Fibroblast of villous mesenchyme (primary cell): ENCODE results near the gene ITIH3. TPM values are rescaled to one million over a fixed set of nuclear protein-coding genes. Genes with fewer than 3 reads are reported as not detected.

ENCODE experiments used
- DNase-seq: peaks from one replicate; pipeline ENCODE4 v3.0.0-alpha.2; 2010; ENCODE audit warnings: low read depth
- H3K4me3 ChIP-seq: 2 replicates; pipeline ENCODE4 v1.5.1; 2011; ENCODE audit warnings: low read depth, mild to moderate bottlenecking, low read length
- total RNA-seq: library from RNA; depleted of rRNA; stranded (reverse); fragments of >200 nt; gene quantifications from 2 replicates; pipeline ENCODE4 v1.2.3, GENCODE V29; 2012
- TF ChIP-seq, protein P1 (sequence below): IDR thresholded peaks from 2 replicates; pipeline ENCODE4 v1.5.1; 2012; ENCODE audit warnings: low read depth, mild to moderate bottlenecking, low read length; ENCODE audit not compliant: insufficient read depth

The ITIH3 gene
- total RNA-seq, 1 donor: 8.2 TPM

DNA sequence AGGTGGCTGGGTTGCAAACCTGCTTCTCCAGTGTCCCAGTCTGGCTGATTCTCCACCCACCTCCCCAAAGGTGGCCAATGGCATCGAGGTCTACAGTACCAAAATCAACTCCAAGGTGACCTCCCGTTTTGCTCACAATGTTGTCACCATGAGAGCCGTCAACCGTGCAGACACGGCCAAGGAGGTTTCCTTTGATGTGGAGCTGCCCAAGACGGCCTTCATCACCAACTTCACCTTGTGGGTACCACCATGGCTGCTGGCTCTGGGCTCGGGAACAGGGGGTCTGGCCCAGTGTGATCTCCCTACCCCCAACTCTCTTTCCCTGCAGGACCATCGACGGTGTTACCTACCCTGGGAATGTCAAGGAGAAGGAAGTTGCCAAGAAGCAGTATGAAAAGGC lies 1.8 kb downstream of the ITIH3 start:
- TF ChIP-seq, protein P1, sequence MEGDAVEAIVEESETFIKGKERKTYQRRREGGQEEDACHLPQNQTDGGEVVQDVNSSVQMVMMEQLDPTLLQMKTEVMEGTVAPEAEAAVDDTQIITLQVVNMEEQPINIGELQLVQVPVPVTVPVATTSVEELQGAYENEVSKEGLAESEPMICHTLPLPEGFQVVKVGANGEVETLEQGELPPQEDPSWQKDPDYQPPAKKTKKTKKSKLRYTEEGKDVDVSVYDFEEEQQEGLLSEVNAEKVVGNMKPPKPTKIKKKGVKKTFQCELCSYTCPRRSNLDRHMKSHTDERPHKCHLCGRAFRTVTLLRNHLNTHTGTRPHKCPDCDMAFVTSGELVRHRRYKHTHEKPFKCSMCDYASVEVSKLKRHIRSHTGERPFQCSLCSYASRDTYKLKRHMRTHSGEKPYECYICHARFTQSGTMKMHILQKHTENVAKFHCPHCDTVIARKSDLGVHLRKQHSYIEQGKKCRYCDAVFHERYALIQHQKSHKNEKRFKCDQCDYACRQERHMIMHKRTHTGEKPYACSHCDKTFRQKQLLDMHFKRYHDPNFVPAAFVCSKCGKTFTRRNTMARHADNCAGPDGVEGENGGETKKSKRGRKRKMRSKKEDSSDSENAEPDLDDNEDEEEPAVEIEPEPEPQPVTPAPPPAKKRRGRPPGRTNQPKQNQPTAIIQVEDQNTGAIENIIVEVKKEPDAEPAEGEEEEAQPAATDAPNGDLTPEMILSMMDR: no peak
- DNase-seq: no peak

DNA sequence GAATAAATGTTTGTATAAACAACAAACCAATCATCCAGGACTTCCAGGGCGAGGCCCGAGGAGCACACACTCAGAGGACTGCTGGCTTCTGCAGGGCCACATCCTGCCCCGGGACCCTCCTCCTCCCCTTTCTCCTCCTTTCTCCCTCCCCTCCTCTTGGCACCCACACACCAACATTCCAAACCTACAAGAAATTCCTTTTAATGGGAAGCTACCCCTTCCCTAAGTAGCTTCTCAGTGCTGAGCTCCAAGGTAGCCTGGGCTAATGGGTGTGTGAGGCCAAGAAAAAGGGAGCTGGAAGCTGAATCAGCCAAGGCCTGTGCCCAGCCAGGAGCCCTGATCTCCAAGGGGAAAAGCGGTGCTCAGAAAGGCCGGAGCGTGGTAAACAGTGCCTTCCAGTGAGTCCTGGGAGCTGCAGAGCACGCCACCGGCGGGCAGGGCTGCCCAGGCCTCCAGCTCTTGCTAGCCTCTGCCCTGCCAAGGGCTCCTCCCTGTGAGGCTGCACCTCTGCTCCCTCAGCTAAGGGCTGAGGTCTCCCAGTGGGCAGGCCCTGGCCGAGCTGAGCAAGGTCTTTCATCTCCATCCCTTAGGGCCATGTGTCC lies 3.9 kb downstream of the ITIH3 start:
- DNase-seq: no peak
- TF ChIP-seq, protein P1: no peak
- no peak overlapping the region for H3K4me3 ChIP-seq

More for the DNA sequence above, 1.8 kb downstream of the ITIH3 start:
- no peak overlapping the region for H3K4me3 ChIP-seq

DNA sequence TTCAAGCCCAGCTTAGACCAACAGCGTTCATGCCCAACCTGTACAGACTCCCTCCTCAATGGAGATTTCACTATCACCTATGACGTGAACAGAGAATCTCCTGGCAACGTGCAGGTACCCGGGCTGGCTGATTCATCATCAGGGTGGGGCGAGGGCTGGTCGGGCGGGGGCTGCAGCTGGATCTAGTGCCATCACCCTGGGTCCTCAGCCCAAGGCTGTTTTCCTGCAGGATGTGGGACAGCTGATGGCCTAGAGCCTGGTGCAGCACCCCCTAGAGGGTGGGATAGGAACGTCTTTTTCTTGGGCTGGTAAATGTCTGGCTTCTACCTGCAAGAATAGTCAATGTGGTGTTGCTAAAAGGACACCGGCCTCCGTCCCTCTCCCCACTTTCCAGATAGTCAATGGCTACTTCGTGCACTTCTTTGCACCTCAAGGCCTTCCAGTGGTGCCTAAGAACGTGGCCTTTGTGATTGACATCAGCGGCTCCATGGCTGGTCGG lies 4.4 kb downstream of the ITIH3 start:
- H3K4me3 ChIP-seq: no peak overlapping the region
- TF ChIP-seq, protein P1: peak; percentile 54
- DNase-seq: peak; percentile 8

DNA sequence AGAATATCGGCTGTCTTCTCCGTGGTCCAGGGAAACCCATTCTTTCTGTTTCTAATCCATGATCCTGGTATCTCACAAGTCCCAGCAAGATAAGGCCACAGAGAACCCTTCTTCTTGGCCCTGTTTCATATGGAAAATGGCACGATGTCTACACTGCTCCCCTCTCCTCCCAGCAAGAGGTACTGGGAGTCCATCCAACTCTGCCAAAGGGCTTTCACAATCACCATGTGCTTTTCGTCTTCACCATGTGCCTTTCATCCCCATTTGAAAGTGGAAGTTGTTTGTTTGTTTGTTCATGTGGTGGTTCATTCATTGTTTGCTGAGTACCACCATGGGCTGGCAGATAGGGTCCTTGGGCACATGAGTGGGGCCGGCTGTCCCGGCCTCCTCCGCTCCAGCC lies 5.5 kb downstream of the ITIH3 start:
- TF ChIP-seq, protein P1: no peak
- DNase-seq: peak; percentile 19
- no peak overlapping the region for H3K4me3 ChIP-seq

DNA sequence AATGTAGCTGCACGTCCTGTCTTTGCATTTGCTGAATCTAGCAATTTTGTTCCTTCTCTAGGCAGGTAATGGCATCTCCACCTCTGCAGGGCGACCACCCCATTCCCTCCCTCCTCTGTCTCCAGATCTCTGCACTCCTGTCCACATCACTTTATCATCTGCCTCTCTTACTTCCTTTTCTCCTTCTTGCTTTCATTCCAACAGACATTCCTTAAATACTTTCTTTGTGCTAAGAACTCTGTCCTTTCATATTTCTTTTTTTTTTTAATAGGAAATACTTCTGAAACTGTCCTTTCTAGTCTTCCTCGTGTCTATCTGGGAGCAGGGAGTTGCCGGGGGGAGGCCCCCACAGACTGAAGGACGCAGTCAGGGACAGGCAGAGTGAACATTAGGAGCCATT lies 7.2 kb downstream of the ITIH3 start:
- DNase-seq: peak; percentile 2
- TF ChIP-seq, protein P1: no peak
- no peak overlapping the region for H3K4me3 ChIP-seq

DNA sequence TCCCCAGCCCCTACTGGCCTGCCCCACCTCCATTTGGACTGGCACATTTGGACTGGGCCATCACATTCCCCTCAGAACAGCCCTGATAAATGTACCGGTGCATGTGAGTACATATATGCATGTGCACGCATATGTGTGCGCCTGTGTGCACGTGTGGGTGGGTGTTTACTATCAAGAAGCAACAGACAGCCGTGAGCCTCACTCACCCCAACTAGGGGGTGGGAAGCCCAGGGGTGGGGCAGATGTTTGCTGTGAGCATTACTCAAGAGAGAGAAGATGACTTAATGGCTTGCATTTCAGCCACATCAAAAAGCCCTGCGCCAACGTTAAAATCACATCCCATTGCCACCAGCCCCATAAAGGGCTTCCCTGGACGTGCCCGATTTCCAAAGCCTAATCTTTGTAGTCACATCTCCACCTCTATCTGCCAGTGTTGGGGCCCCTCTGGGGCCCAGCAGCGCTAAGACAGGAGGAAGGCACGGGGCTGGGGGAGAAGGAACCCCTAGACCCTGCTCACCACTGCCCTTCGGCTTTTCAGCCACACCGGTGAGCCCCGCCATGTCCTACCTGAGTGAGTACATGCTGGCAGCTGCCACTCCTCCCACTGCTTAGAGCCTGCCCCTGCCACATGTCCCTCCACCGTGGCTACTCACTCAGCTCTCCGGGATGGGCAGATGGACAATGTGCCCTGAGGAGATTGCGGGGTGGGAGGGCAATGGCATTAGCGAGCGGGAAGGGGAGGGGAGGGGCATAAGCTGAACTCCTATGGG lies 10.9 kb downstream of the ITIH3 start:
- H3K4me3 ChIP-seq: no peak overlapping the region
- TF ChIP-seq, protein P1: no peak
- DNase-seq: no peak
